ENCODE measurements around the gene C1QTNF9. TPM values are rescaled to one million over a fixed set of nuclear protein-coding genes. Genes with fewer than 3 reads are reported as not detected.
"Not testable (repeated sequence)": the region's sequence is repeated elsewhere in the genome, so short reads cannot be mapped to it uniquely, and the experiment has no call there.

The C1QTNF9 gene, protein sequence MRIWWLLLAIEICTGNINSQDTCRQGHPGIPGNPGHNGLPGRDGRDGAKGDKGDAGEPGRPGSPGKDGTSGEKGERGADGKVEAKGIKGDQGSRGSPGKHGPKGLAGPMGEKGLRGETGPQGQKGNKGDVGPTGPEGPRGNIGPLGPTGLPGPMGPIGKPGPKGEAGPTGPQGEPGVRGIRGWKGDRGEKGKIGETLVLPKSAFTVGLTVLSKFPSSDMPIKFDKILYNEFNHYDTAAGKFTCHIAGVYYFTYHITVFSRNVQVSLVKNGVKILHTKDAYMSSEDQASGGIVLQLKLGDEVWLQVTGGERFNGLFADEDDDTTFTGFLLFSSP
- under 1 TPM in 2 of 4 donors, not detected in 2; 0.28 to 0.70 TPM for total RNA-seq

DNA sequence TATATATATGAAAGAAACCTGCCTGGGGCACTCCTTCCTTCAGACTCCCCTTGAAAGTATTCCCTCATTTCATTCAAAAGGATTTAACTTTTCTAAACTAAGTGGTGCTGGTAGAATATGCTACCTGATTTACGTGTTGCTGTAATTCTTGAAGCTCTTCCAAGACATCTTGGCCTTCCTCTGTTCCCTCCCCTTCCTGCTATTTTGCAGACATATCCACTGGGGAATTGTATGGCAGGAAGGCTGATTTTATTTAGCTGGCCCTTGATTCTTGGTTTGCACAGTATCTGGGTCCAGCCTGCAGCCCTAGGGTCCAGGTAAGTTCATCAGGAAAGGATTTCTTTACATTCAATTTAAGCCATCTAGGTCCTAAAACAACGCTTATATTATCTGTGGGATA, at the start of gene C1QTNF9:
C1QTNF9 (plus strand) TSS at position 281 of the 400 bp plus-strand sequence. CDS start 6,424 bp downstream, outside the sequence.
- H3K9me3 ChIP-seq; H3K27ac ChIP-seq; intact Hi-C loops (cut with DNase I; ENCODE audit: low total_unique reads); H3K36me3 ChIP-seq; H3K27me3 ChIP-seq; H3K4me3 ChIP-seq; DNase-seq; H3K4me1 ChIP-seq: not testable (repeated sequence)

DNA sequence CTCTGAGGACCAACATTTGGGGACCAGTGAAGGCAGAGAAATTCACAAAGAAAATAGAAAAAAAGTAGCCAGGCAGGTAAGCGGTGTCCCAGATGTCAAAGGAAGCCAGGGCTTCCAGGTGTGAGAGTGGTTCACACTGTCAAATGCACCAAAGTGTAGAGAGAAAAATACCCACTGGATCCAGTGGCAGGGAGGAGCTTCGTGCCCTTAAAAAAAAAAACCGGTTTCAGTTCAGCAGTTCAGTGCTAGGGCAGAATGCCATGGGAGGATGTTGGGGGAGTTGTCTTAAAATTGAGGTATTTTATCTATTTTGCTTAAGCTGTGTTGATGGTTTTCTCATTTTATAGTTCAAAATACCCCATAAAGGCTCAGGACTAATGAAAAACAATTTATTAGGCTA, 47.8 kb upstream of the C1QTNF9 start:
- H3K4me1 ChIP-seq: no peaks in the 10 kb centered on the region
- no peaks in the 10 kb centered on the region for H3K36me3 ChIP-seq
- no peak overlapping the region for H3K4me3 ChIP-seq
- H3K27ac ChIP-seq: no peak overlapping the region
- TF ChIP-seq POLR2A (IDR thresholded peaks at IDR 0.05): no peak
- TF ChIP-seq, protein P1, sequence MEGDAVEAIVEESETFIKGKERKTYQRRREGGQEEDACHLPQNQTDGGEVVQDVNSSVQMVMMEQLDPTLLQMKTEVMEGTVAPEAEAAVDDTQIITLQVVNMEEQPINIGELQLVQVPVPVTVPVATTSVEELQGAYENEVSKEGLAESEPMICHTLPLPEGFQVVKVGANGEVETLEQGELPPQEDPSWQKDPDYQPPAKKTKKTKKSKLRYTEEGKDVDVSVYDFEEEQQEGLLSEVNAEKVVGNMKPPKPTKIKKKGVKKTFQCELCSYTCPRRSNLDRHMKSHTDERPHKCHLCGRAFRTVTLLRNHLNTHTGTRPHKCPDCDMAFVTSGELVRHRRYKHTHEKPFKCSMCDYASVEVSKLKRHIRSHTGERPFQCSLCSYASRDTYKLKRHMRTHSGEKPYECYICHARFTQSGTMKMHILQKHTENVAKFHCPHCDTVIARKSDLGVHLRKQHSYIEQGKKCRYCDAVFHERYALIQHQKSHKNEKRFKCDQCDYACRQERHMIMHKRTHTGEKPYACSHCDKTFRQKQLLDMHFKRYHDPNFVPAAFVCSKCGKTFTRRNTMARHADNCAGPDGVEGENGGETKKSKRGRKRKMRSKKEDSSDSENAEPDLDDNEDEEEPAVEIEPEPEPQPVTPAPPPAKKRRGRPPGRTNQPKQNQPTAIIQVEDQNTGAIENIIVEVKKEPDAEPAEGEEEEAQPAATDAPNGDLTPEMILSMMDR (IDR thresholded peaks at IDR 0.05): no peak
- intact Hi-C loops (cut with DNase I; ENCODE audit: low total_unique reads): no loop called here
- no peaks in the 10 kb centered on the region for H3K27me3 ChIP-seq
- H3K9me3 ChIP-seq: no peaks in the 10 kb centered on the region
- DNase-seq: no peak

DNA sequence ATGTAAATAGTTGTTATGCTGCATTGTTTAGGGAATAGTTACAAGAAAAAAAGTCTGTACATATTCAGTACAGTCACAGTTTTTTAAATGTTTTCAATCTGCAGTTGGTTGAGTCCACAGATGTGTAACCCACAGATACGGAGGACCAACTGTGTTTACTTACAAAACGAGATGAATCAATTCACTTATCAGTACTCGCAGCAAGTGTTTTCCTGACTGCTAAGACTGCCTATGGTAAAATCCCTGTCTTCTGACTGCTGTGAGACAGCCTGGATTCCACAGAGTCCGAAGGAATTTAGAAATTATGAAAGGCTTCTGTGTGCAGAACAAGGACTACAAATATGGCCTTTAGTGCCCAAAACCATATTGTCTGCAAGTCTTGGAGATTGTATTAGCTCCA, 45.7 kb upstream of the C1QTNF9 start:
- no peaks in the 10 kb centered on the region for H3K9me3 ChIP-seq
- H3K36me3 ChIP-seq: no peaks in the 10 kb centered on the region
- TF ChIP-seq, protein P1 (IDR thresholded peaks at IDR 0.05): no peak
- no peak for TF ChIP-seq POLR2A (IDR thresholded peaks at IDR 0.05)
- no peaks in the 10 kb centered on the region for H3K4me1 ChIP-seq
- no peak for DNase-seq
- H3K27ac ChIP-seq: no peak overlapping the region
- no peak overlapping the region for H3K4me3 ChIP-seq
- no peaks in the 10 kb centered on the region for H3K27me3 ChIP-seq
- intact Hi-C loops (cut with DNase I; ENCODE audit: low total_unique reads): no loop called here

DNA sequence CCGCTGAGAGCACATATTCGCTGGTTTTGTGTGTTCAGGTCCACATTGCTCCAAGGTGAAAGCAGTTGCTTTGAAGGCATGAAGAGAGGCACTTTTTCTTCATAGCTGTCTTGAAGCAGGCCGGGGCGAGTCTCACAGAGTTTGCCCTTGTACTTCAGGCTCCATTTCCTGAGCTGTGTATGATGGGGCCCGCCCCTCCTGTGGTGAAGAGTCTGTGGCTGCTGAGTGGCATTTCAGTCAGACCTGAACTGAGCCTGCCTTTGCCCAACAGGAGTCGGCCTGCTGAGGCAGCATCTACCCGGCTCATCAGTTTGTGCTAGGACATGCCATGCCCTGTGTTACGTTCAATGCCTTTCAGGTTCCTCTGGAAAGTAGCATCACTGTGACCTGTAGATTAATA, 44.4 kb upstream of the C1QTNF9 start:
- Histone ChIP-seq H3K9me3 (no peaks in the 10 kb centered on the region), H3K36me3 (no peaks in the 10 kb centered on the region), H3K4me3 (no peak overlapping the region), H3K27me3 (no peaks in the 10 kb centered on the region), H3K4me1 (no peaks in the 10 kb centered on the region), H3K27ac (no peak overlapping the region)
- TF ChIP-seq POLR2A (IDR thresholded peaks at IDR 0.05): no peak
- TF ChIP-seq, protein P1 (IDR thresholded peaks at IDR 0.05): no peak
- no peak for DNase-seq
- intact Hi-C loops (cut with DNase I; ENCODE audit: low total_unique reads): no loop called here

DNA sequence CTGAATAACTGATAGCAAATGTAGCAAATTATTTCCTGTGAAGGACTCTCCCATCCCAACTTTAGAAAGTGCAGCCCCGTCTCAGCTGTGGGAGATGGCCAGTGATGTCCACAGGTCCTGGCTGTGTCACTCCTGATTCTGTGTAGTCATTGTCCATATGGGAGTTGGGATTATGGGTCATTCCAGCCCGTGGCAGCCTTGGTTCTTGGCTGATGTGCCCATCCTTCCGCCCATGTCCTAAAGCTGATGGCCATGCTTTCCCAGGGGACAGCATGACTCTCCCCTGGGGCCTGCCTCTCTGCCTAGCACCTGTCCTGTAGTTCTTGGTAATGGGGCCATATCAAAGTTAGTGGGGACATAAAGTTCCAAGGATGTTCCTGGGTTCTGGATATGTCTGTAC, 43.9 kb upstream of the C1QTNF9 start:
- Histone ChIP-seq H3K9me3 (no peaks in the 10 kb centered on the region), H3K27me3 (no peaks in the 10 kb centered on the region), H3K36me3 (no peaks in the 10 kb centered on the region), H3K27ac (no peak overlapping the region), H3K4me1 (no peaks in the 10 kb centered on the region), H3K4me3 (no peak overlapping the region)
- no peak for DNase-seq
- intact Hi-C loops (cut with DNase I; ENCODE audit: low total_unique reads): no loop called here
- TF ChIP-seq, protein P1 (IDR thresholded peaks at IDR 0.05): no peak
